Neuronal stem cell (in vitro differentiated cells): ENCODE data around the gene SIDT2.

Source experiments
- DNase-seq: peaks from one replicate; pipeline ENCODE4 v3.0.0-alpha.2; 2013; ENCODE audit warnings: low spot score
- H2AFZ ChIP-seq: one replicate; pipeline ENCODE4 v1.6.1; 2013; ENCODE audit warnings: mild to moderate bottlenecking, low read length, inconsistent platforms
- H2AK5ac ChIP-seq: 2 replicates; pipeline ENCODE4 v1.6.1; 2013; ENCODE audit warnings: low read depth, mild to moderate bottlenecking, inconsistent platforms, low read length, moderate library complexity, mixed read lengths
- H2BK120ac ChIP-seq: 2 replicates; pipeline ENCODE4 v1.6.1; 2013; ENCODE audit warnings: low read depth, mild to moderate bottlenecking, inconsistent platforms, low read length, moderate library complexity, mixed read lengths
- H2BK12ac ChIP-seq: one replicate; pipeline ENCODE4 v1.6.1; 2013; ENCODE audit warnings: low read length, inconsistent platforms
- H2BK15ac ChIP-seq: 2 replicates; pipeline ENCODE4 v1.6.1; 2013; ENCODE audit warnings: mild to moderate bottlenecking, low read length, inconsistent platforms, mixed read lengths
- H2BK5ac ChIP-seq: one replicate; pipeline ENCODE4 v1.6.1; 2013; ENCODE audit warnings: inconsistent platforms, mild to moderate bottlenecking, low read length, moderate library complexity
- H3K14ac ChIP-seq: one replicate; pipeline ENCODE4 v1.6.1; 2013; ENCODE audit warnings: low read length, inconsistent platforms
- H3K18ac ChIP-seq: 2 replicates; pipeline ENCODE4 v1.6.1; 2013; ENCODE audit warnings: low read length, inconsistent platforms
- H3K23ac ChIP-seq: 2 replicates; pipeline ENCODE4 v1.6.1; 2013; ENCODE audit warnings: low read depth, mild to moderate bottlenecking, mixed read lengths, low read length, inconsistent platforms; ENCODE audit not compliant: poor library complexity
- H3K27ac ChIP-seq: replicated peaks from 3 replicates; pipeline ENCODE4 v1.5.1; 2013; ENCODE audit warnings: low read length, inconsistent platforms
- H3K27me3 ChIP-seq, 3 experiments: 2 replicates each; pipeline ENCODE4 v1.6.1; 2013; ENCODE audit warnings: low read length in 3 of 3, mild to moderate bottlenecking in 2 of 3, inconsistent platforms in 1 of 3, low read depth in 1 of 3, mixed read lengths in 1 of 3, moderate library complexity in 1 of 3; ENCODE audit not compliant: control insufficient read depth in 3 of 3, insufficient read depth in 3 of 3
- H3K36me3 ChIP-seq, 2 donors: replicated peaks in 1 of 2; 2 replicates each; pipeline ENCODE4 v1.6.1; 2013; ENCODE audit warnings: low read length in 2 of 2; ENCODE audit not compliant: control insufficient read depth in 2 of 2, insufficient read depth in 2 of 2
- H3K4ac ChIP-seq: 2 replicates; pipeline ENCODE4 v1.6.1; 2013; ENCODE audit warnings: inconsistent platforms, mild to moderate bottlenecking, low read length, moderate library complexity
- H3K4me1 ChIP-seq, 2 donors: 1 replicate in 1 of 2; 2 replicates in 1 of 2; pipeline ENCODE4 v1.6.1; 2013; ENCODE audit warnings: low read length in 2 of 2, low read depth in 1 of 2; ENCODE audit not compliant: control insufficient read depth in 2 of 2, insufficient read depth in 1 of 2
- H3K4me2 ChIP-seq: one replicate; pipeline ENCODE4 v1.6.1; 2013; ENCODE audit warnings: mild to moderate bottlenecking, low read length, inconsistent platforms; ENCODE audit not compliant: insufficient read depth, poor library complexity, severe bottlenecking
- H3K4me3 ChIP-seq, 2 donors: 2 replicates each; pipeline ENCODE4 v1.5.1; 2013; ENCODE audit warnings: low read length in 2 of 2, mild to moderate bottlenecking in 2 of 2, inconsistent platforms in 1 of 2, moderate library complexity in 1 of 2
- H3K79me1 ChIP-seq: one replicate; pipeline ENCODE4 v1.6.1; 2013; ENCODE audit warnings: low read depth, mild to moderate bottlenecking, inconsistent platforms, low read length, moderate library complexity
- H3K9ac ChIP-seq: one replicate; pipeline ENCODE4 v1.6.1; 2013; ENCODE audit warnings: mild to moderate bottlenecking, low read depth, low read length, inconsistent platforms; ENCODE audit not compliant: poor library complexity
- H3K9me3 ChIP-seq, 2 donors: replicated peaks in 1 of 2; 2 replicates each; pipeline versions ENCODE3 to v1.6.1; 2013; ENCODE audit warnings: low read length in 2 of 2, mild to moderate bottlenecking in 2 of 2, inconsistent platforms in 1 of 2, low read depth in 1 of 2, mixed read lengths in 1 of 2, moderate library complexity in 1 of 2; ENCODE audit not compliant: control insufficient read depth in 2 of 2, insufficient read depth in 1 of 2
- H4K8ac ChIP-seq: one replicate; pipeline ENCODE4 v1.6.1; 2013; ENCODE audit warnings: low read depth, mild to moderate bottlenecking, inconsistent platforms, low read length, moderate library complexity
- H4K91ac ChIP-seq: one replicate; pipeline ENCODE4 v1.6.1; 2013; ENCODE audit warnings: low read length, low read depth, mild to moderate bottlenecking, inconsistent platforms; ENCODE audit not compliant: poor library complexity
- WGBS, 2 donors: extraction: QIAGEN DNeasy Blood & Tissue Kit; methylation state at CpG; one replicate each; pipeline ENCODE4 v1.1.7; 2013; ENCODE audit warnings: missing lambda C conversion rate in 2 of 2, mixed read lengths in 1 of 2; ENCODE audit not compliant: insufficient read length in 2 of 2, insufficient replicate concordance in 1 of 2; ENCODE audit errors: extremely low coverage in 2 of 2; 5-methylcytosine and 5-hydroxymethylcytosine counted together

The SIDT2 gene

DNA sequence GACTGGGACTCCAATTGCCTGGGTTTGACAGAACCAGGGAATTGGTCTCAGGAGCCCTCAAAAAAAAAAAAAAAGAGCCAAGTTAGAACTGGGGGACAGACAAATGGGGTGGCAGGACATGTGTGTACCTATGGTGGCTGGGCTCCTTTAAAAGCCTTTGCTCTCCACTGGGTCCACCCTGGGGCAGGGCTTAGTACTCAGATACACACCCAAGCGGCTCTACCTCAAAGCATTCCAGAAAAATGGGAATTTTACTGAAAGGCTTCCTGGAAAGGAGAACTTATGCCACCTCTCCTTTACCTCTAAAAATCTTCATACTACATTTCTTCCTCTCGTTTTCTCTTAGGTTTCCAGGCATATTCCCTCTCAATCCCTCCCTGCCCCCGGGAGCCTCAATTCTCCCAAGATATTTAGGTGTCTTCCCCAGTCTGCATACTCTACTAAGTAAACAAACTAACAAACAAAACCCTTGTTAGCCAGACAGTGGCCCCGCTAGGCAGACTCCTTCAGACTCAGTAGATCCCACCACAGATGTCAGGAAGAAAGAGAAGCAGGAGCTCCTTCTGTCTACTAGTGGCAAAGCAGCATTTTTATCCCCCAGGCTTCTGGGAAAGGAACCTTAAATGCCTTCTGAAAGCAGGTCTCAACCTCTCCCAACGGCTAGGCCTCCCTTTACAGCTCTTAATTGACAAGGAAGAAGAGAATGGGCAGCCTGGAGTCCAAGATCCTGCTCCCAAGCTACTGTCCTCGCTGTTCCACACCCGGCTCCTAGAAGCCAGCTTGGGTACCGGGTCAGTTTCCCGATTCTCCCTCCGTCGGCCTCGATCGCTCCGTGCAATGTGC lies 52.7 kb downstream of the SIDT2 start:
- peaks cover 1 to 6% of the 10 kb centered on the region in 2 donors for H3K4me1 ChIP-seq
- H4K8ac ChIP-seq: no peak overlapping the region
- no peak overlapping the region for H3K14ac ChIP-seq
- peak overlapping the region; percentile 89 to 99 for H3K4me3 ChIP-seq
- H2BK15ac ChIP-seq: no peak overlapping the region
- peaks cover 2% of the 10 kb centered on the region for H3K79me1 ChIP-seq
- DNase-seq: no peak
- peaks cover 8 to 45% of the 10 kb centered on the region in 2 donors for H3K36me3 ChIP-seq
- H3K23ac ChIP-seq: no peak overlapping the region
- H2AK5ac ChIP-seq: no peak overlapping the region
- H2AFZ ChIP-seq: peak overlapping the region; percentile 100
- H3K4me2 ChIP-seq: peak overlapping the region; percentile 92
- peak overlapping the region; percentile 17 for H3K27ac ChIP-seq
- H3K27me3 ChIP-seq: no peaks in the 10 kb centered on the region
- no peak overlapping the region for H2BK120ac ChIP-seq
- H3K9me3 ChIP-seq: no peaks in the 10 kb centered on the region
- peak overlapping the region; percentile 93 for H3K9ac ChIP-seq
- no peak overlapping the region for H3K4ac ChIP-seq
- H2BK5ac ChIP-seq: no peak overlapping the region
- H3K18ac ChIP-seq: peak overlapping the region; percentile 46
- H4K91ac ChIP-seq: no peak overlapping the region
- no peak overlapping the region for H2BK12ac ChIP-seq
- WGBS, 2 donors: 100% methylated on average over 1 of the region's 14 CpGs; no CpG with 5 or more reads in 1 of the 2 donors

DNA sequence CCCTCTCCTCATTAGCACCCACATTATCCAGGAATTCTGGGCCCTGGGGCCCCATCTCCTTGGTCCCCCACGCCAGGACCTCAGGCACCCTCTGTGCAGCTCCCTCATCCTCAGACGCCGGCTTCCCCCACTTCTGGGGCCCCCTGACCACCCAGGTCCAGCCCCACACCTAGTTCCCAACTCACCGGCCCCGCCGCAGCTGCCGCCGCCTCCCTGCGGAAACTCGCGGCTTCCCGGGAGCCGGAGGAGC lies 53.2 kb downstream of the SIDT2 start, which contains the start of gene PCSK7:
TSS of gene PCSK7 (minus strand) at position 232 of the 250 bp plus-strand sequence. CDS start 2,229 bp downstream, outside the sequence.
- Histone ChIP-seq H3K9ac (peak within 1 kb of the TSS; percentile 93), H2AFZ (peak within 1 kb of the TSS; percentile 100), H3K18ac (peak within 1 kb of the TSS; percentile 46), H2BK120ac (no peak within 1 kb of the TSS), H3K23ac (no peak within 1 kb of the TSS), H3K9me3 (no peaks in the 10 kb centered on the region), H2BK12ac (no peak within 1 kb of the TSS), H3K27me3 (no peaks in the 10 kb centered on the region), H3K4me2 (peak within 1 kb of the TSS; percentile 92), H3K36me3 (peaks cover 8 to 48% of the 10 kb centered on the region in 2 donors), H2AK5ac (peak within 1 kb of the TSS; percentile 20), H2BK5ac (no peak within 1 kb of the TSS), H3K14ac (no peak within 1 kb of the TSS), H3K4ac (no peak within 1 kb of the TSS), H3K4me3 (peak within 1 kb of the TSS; percentile 92 to 99), H3K27ac (peak within 1 kb of the TSS; percentile 65), H4K8ac (no peak within 1 kb of the TSS), H3K4me1 (peaks cover 1 to 6% of the 10 kb centered on the region in 2 donors), H2BK15ac (no peak within 1 kb of the TSS), H3K79me1 (peaks cover 2% of the 10 kb centered on the region), H4K91ac (no peak within 1 kb of the TSS)
- WGBS, 2 donors: no CpG with 5 or more reads among the region's 13 CpGs
- DNase-seq: no peak

DNA sequence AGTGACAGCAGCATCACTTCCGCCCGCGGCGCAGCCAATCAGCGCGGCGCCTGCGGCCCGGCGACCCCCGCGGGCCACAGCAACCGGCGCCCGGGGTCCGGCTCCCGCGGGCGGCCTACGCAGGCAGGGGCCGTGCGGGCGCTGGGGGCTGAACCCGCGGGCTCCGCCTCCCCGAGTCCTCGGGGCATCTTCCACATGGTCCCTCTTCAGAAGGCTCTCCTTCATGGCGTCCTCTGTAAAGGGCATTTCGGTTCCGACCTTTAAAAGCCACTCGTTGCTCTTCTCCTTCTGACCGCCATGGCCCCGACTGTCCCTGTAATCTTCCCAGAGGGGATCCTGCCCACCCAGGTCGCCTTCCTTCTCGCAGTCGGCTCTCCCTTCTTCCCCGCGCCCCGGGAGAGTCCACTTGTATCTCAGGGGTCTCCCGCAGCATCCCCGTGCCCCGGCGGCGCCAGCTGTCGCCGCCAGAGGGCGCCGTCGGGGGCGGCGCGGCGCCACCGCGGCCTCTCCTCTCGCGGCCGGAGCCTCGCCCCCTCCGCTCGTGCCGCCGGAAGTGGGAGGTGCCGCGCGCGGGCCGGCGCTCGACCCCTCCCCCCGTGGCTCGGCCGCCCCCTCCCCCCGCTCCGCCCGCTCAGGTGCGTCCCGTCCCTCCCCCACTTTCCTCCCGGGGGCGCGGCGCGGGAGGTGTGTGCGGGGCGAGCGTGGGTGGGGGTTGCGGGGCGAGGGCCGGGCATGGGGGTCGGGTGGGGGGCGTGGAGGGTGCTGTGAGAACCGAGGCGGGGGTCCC lies 53.7 kb downstream of the SIDT2 start, which contains the start of gene RNF214:
TSS of gene RNF214 (plus strand) at position 580 of the 787 bp plus-strand sequence. CDS start 1,602 bp downstream, outside the sequence.
- Histone ChIP-seq H3K23ac (no peak within 1 kb of the TSS), H4K8ac (no peak within 1 kb of the TSS), H3K9ac (peak within 1 kb of the TSS; percentile 93), H3K14ac (no peak within 1 kb of the TSS), H3K36me3 (peaks cover 5 to 48% of the 10 kb centered on the region in 2 donors), H2BK15ac (no peak within 1 kb of the TSS), H2BK5ac (no peak within 1 kb of the TSS), H2AK5ac (peak within 1 kb of the TSS; percentile 20), H4K91ac (no peak within 1 kb of the TSS), H3K4me3 (peak within 1 kb of the TSS; percentile 92 to 99), H3K4me2 (peak within 1 kb of the TSS; percentile 92), H2AFZ (peak within 1 kb of the TSS; percentile 100), H2BK120ac (no peak within 1 kb of the TSS), H3K79me1 (peaks cover 2% of the 10 kb centered on the region), H3K4me1 (peaks cover 1 to 6% of the 10 kb centered on the region in 2 donors), H3K4ac (no peak within 1 kb of the TSS), H3K18ac (peak within 1 kb of the TSS; percentile 68), H3K27me3 (no peaks in the 10 kb centered on the region), H3K9me3 (no peaks in the 10 kb centered on the region), H3K27ac (peak within 1 kb of the TSS; percentile 65), H2BK12ac (no peak within 1 kb of the TSS)
- no CpG with 5 or more reads among the region's 94 CpGs for WGBS, 2 donors
- peak; percentile 88 for DNase-seq
